NB4 (cell line): Measurements from ENCODE around the gene GABBR2.

Experiments used
- DNase-seq: peaks from one replicate; pipeline ENCODE4 v3.0.0; 2010; ENCODE audit warnings: low read depth
- H3K4me3 ChIP-seq: one replicate; pipeline ENCODE4 v1.5.1; 2011; ENCODE audit warnings: mild to moderate bottlenecking, low read depth, low read length, moderate library complexity
- CTCF ChIP-seq: IDR thresholded peaks from one replicate; pipeline ENCODE4 v1.5.1; 2012; ENCODE audit warnings: low read depth, low read length
- MAX ChIP-seq: IDR thresholded peaks from 2 replicates; pipeline ENCODE4 v1.6.1; 2011; ENCODE audit warnings: low read depth, low read length
- MYC ChIP-seq: IDR thresholded peaks from 2 replicates; pipeline ENCODE4 v1.6.1; 2011; ENCODE audit warnings: low read depth, low read length
- POLR2A ChIP-seq: IDR thresholded peaks from 2 replicates; pipeline ENCODE4 v1.6.1; 2011; ENCODE audit warnings: mild to moderate bottlenecking; ENCODE audit not compliant: insufficient read length; ENCODE audit errors: extremely low read depth

Gene GABBR2

GRCh38 chr9:98318041-98318790 lies 390.5 kb downstream of the GABBR2 start:
- DNase-seq: no peak
- TF ChIP-seq POLR2A (no peak), MAX (no peak), MYC (no peak), CTCF (no peak)
- no peak overlapping the region for H3K4me3 ChIP-seq

- TF ChIP-seq CTCF (no peak), MYC (no peak), POLR2A (no peak), MAX (no peak)
- no peak for DNase-seq
These were observed 391.4 kb downstream of the GABBR2 start for GRCh38 chr9:98317134-98317857.

GRCh38 chr9:98316445-98317133 lies 392.1 kb downstream of the GABBR2 start:
- no peak overlapping the region for H3K4me3 ChIP-seq
- no peak for DNase-seq
- TF ChIP-seq MAX: no peak
- no peak for TF ChIP-seq MYC
- TF ChIP-seq POLR2A: no peak
- TF ChIP-seq CTCF: no peak

More at GRCh38 chr9:98317134-98317857, 391.4 kb downstream of the GABBR2 start:
- H3K4me3 ChIP-seq: no peak overlapping the region

GRCh38 chr9:98315551-98316060 lies 393.1 kb downstream of the GABBR2 start:
- TF ChIP-seq CTCF: peak; percentile 88
- no peak for TF ChIP-seq POLR2A
- TF ChIP-seq MAX: peak; percentile 63; the same call in 1 of the 2 replicates
- TF ChIP-seq MYC: peak; percentile 41; the same call in 1 of the 2 replicates
- DNase-seq: peak; percentile 84
- H3K4me3 ChIP-seq: no peak overlapping the region

- H3K4me3 ChIP-seq: no peak overlapping the region
- TF ChIP-seq CTCF: no peak
- no peak for TF ChIP-seq MAX
- DNase-seq: no peak
These were observed 393.7 kb downstream of the GABBR2 start for GRCh38 chr9:98315067-98315453.
